ENCODE measurements around the gene LY6G6C.

GRCh38 chr6:31683591-31683990 lies 38.0 kb downstream of the LY6G6C start:
- TF ChIP-seq, protein P1, sequence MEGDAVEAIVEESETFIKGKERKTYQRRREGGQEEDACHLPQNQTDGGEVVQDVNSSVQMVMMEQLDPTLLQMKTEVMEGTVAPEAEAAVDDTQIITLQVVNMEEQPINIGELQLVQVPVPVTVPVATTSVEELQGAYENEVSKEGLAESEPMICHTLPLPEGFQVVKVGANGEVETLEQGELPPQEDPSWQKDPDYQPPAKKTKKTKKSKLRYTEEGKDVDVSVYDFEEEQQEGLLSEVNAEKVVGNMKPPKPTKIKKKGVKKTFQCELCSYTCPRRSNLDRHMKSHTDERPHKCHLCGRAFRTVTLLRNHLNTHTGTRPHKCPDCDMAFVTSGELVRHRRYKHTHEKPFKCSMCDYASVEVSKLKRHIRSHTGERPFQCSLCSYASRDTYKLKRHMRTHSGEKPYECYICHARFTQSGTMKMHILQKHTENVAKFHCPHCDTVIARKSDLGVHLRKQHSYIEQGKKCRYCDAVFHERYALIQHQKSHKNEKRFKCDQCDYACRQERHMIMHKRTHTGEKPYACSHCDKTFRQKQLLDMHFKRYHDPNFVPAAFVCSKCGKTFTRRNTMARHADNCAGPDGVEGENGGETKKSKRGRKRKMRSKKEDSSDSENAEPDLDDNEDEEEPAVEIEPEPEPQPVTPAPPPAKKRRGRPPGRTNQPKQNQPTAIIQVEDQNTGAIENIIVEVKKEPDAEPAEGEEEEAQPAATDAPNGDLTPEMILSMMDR (IDR thresholded peaks at IDR 0.05), result no peak
- TF ChIP-seq POLR2A (IDR thresholded peaks at IDR 0.05), result no peak
